Measurements from ENCODE around the gene KIAA0825.

DNA sequence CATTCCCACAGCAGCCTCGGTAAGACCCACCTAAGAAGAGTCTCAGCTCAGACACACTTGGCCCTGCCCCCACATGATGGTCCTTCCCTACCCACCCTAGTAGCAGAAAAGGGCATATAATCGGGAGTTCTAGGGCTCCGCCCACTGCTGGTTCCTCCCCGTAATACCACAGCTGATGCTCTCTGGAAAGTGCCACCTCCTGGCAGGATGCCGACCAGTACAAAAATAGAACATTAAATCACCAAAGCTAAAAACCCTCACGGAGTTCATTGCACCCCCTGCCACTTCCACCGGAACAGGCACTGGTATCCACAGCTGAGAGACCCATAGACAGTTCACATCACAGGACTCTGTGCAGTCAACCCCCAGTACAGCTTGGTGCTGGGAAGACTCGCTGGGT lies 271.3 kb downstream of the KIAA0825 start:
- TF ChIP-seq, protein P1, sequence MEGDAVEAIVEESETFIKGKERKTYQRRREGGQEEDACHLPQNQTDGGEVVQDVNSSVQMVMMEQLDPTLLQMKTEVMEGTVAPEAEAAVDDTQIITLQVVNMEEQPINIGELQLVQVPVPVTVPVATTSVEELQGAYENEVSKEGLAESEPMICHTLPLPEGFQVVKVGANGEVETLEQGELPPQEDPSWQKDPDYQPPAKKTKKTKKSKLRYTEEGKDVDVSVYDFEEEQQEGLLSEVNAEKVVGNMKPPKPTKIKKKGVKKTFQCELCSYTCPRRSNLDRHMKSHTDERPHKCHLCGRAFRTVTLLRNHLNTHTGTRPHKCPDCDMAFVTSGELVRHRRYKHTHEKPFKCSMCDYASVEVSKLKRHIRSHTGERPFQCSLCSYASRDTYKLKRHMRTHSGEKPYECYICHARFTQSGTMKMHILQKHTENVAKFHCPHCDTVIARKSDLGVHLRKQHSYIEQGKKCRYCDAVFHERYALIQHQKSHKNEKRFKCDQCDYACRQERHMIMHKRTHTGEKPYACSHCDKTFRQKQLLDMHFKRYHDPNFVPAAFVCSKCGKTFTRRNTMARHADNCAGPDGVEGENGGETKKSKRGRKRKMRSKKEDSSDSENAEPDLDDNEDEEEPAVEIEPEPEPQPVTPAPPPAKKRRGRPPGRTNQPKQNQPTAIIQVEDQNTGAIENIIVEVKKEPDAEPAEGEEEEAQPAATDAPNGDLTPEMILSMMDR (conservative IDR thresholded peaks at IDR 0.05; ENCODE audit: low read length): no peak
- no peak for TF ChIP-seq EZH2phosphoT487 (IDR thresholded peaks at IDR 0.05; ENCODE audit: borderline replicate concordance, low read depth, low read length)
